Hepatocyte (in vitro differentiated cells): ENCODE data around the gene FOXD4.
"Not testable (repeated sequence)": the region's sequence is repeated elsewhere in the genome, so short reads cannot be mapped to it uniquely, and the experiment has no call there.

Experiments
- EZH2 ChIP-seq: fragments of 200-600 bp; sonication (generic); IDR thresholded peaks from 2 replicates; pipeline ENCODE4 v1.6.1; 2016; ENCODE audit warnings: antibody characterized with exemption, mild to moderate bottlenecking, borderline replicate concordance
- TF ChIP-seq, protein P1 (sequence below): fragments of 200-600 bp; sonication (generic); IDR thresholded peaks from 2 replicates; pipeline ENCODE4 v1.5.1; 2016; ENCODE audit warnings: antibody characterized with exemption, mild to moderate bottlenecking; ENCODE audit not compliant: poor library complexity

DNA sequence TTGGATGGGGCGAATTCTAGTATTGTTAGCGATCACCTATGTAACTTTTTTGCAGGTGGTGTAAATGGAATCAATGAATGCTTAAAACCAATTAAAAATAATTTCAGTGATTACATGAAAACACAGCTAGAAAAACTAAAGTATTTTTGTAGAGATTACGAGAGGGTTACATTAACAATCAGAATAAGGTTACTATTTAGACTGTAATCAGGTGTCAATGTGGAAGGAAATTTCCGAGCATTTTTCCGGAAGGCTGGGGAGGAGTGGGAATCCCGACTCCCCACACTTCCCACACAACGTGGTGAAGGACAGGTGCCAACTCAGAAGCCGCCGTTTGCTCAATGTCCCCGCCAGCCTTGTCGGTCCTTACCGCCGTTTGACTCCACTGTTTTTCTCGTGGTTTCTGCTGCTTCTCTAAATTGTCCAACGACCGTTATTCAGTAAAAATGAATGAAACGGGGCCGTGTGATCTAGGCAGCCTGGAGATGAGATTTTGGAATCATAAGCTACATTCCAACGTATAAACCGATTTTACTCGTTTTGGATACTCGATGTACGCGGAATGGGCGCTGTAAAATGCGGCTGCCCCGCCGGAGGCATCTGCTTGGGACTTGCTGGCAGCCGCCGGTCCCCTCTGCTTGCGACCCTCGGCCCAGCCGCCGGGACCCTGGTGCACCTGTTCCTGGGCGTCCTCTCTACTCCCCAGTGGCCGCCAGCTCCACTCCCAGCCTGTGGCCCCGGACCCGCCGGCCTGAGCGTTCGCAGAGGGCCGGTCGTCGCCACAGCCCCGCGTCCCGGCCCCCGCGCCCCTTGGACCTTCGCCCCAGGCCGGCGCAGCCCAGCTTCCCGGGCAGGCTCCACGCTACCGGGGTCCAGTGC is 5.4 kb downstream of the FOXD4 start:
- TF ChIP-seq, protein P1, sequence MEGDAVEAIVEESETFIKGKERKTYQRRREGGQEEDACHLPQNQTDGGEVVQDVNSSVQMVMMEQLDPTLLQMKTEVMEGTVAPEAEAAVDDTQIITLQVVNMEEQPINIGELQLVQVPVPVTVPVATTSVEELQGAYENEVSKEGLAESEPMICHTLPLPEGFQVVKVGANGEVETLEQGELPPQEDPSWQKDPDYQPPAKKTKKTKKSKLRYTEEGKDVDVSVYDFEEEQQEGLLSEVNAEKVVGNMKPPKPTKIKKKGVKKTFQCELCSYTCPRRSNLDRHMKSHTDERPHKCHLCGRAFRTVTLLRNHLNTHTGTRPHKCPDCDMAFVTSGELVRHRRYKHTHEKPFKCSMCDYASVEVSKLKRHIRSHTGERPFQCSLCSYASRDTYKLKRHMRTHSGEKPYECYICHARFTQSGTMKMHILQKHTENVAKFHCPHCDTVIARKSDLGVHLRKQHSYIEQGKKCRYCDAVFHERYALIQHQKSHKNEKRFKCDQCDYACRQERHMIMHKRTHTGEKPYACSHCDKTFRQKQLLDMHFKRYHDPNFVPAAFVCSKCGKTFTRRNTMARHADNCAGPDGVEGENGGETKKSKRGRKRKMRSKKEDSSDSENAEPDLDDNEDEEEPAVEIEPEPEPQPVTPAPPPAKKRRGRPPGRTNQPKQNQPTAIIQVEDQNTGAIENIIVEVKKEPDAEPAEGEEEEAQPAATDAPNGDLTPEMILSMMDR = not testable (repeated sequence)
- peak; percentile 98 for TF ChIP-seq EZH2
